HL-60 (cell line): ENCODE data around the gene TULP1.

Experiments
- DNase-seq, 2 experiments: peaks; one replicate each; pipeline ENCODE4 v3.0.0-alpha.2; 2010 to 2020; ENCODE audit warnings: low read depth in 1 of 2, low spot score in 1 of 2
- H3K27ac ChIP-seq: fragments of 250-450 bp; sonication (Bioruptor Pico); replicated peaks from 2 replicates; pipeline ENCODE4 v1.5.1; 2020; ENCODE audit warnings: mild to moderate bottlenecking, moderate library complexity
- H3K27me3 ChIP-seq: fragments of 250-450 bp; sonication (Bioruptor Pico); 2 replicates; pipeline ENCODE4 v1.5.1; 2021; ENCODE audit warnings: mild to moderate bottlenecking, moderate library complexity; ENCODE audit not compliant: insufficient read depth, poor library complexity, severe bottlenecking
- H3K4me3 ChIP-seq: replicated peaks from 2 replicates; pipeline ENCODE4 v1.5.1; 2011; ENCODE audit warnings: mild to moderate bottlenecking, control low read depth, low read length; ENCODE audit not compliant: insufficient read depth
- GABPA ChIP-seq: IDR thresholded peaks from 2 replicates; pipeline ENCODE4 v1.6.1; 2012; ENCODE audit warnings: low read depth
- POLR2AphosphoS5 ChIP-seq: IDR thresholded peaks from 2 replicates; pipeline ENCODE4 v1.6.1; 2012; ENCODE audit warnings: low read depth
- SPI1 ChIP-seq: IDR thresholded peaks from 2 replicates; pipeline ENCODE4 v1.6.1; 2012; ENCODE audit warnings: low read depth, mild to moderate bottlenecking, borderline replicate concordance
- TF ChIP-seq, protein P1 (sequence below): IDR thresholded peaks from 2 replicates; pipeline ENCODE4 v1.6.1; 2012; ENCODE audit warnings: low read depth; ENCODE audit not compliant: insufficient replicate concordance
- TF ChIP-seq, protein P2 (sequence below): IDR thresholded peaks from one replicate; pipeline ENCODE4 v1.5.1; 2011; ENCODE audit warnings: low read length, control low read depth, inconsistent platforms; ENCODE audit not compliant: insufficient read depth

The TULP1 gene

DNA sequence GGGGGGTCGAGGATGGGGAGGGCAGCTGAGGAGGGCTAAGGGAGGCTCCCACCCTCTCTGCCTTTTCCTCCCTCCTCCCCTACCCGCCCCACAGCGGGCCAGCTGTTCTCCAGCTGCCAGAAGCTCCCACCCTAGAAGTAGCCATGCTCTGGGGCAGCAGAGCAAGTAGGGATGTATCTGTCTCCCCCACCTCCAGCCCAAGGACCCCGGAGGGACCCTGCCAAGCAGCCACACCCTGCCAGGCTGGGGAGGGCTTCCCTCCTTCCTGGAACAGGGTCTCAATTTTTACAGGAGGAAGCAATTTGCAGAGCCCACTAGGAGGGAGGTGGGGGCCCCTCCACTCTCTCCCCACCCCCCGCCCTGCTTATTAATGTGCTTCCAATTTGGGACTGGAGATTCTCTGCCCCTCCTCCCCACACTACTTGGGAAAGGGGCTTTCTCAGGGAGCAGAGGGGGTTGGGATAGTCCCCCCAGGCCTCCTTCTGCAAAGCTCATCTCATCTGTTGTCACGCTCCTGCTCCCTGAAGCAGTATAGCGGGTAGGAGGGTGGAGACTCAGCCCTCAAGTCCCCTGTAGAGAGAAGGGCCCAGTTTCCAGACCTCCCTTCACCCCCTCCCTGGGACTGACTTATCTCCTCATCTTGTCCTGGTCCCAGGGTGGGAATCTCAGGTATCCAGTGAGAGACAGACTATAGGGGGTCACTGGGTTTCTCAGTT lies 20.3 kb downstream of the TULP1 start:
- TF ChIP-seq GABPA (no peak), POLR2AphosphoS5 (no peak), SPI1 (no peak)
- TF ChIP-seq, protein P1, sequence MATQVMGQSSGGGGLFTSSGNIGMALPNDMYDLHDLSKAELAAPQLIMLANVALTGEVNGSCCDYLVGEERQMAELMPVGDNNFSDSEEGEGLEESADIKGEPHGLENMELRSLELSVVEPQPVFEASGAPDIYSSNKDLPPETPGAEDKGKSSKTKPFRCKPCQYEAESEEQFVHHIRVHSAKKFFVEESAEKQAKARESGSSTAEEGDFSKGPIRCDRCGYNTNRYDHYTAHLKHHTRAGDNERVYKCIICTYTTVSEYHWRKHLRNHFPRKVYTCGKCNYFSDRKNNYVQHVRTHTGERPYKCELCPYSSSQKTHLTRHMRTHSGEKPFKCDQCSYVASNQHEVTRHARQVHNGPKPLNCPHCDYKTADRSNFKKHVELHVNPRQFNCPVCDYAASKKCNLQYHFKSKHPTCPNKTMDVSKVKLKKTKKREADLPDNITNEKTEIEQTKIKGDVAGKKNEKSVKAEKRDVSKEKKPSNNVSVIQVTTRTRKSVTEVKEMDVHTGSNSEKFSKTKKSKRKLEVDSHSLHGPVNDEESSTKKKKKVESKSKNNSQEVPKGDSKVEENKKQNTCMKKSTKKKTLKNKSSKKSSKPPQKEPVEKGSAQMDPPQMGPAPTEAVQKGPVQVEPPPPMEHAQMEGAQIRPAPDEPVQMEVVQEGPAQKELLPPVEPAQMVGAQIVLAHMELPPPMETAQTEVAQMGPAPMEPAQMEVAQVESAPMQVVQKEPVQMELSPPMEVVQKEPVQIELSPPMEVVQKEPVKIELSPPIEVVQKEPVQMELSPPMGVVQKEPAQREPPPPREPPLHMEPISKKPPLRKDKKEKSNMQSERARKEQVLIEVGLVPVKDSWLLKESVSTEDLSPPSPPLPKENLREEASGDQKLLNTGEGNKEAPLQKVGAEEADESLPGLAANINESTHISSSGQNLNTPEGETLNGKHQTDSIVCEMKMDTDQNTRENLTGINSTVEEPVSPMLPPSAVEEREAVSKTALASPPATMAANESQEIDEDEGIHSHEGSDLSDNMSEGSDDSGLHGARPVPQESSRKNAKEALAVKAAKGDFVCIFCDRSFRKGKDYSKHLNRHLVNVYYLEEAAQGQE, result no peak
- TF ChIP-seq, protein P2, sequence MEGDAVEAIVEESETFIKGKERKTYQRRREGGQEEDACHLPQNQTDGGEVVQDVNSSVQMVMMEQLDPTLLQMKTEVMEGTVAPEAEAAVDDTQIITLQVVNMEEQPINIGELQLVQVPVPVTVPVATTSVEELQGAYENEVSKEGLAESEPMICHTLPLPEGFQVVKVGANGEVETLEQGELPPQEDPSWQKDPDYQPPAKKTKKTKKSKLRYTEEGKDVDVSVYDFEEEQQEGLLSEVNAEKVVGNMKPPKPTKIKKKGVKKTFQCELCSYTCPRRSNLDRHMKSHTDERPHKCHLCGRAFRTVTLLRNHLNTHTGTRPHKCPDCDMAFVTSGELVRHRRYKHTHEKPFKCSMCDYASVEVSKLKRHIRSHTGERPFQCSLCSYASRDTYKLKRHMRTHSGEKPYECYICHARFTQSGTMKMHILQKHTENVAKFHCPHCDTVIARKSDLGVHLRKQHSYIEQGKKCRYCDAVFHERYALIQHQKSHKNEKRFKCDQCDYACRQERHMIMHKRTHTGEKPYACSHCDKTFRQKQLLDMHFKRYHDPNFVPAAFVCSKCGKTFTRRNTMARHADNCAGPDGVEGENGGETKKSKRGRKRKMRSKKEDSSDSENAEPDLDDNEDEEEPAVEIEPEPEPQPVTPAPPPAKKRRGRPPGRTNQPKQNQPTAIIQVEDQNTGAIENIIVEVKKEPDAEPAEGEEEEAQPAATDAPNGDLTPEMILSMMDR, result no peak
- Histone ChIP-seq H3K27me3 (no peaks in the 10 kb centered on the region), H3K27ac (no peak overlapping the region), H3K4me3 (no peak overlapping the region)
- DNase-seq, result no peak

DNA sequence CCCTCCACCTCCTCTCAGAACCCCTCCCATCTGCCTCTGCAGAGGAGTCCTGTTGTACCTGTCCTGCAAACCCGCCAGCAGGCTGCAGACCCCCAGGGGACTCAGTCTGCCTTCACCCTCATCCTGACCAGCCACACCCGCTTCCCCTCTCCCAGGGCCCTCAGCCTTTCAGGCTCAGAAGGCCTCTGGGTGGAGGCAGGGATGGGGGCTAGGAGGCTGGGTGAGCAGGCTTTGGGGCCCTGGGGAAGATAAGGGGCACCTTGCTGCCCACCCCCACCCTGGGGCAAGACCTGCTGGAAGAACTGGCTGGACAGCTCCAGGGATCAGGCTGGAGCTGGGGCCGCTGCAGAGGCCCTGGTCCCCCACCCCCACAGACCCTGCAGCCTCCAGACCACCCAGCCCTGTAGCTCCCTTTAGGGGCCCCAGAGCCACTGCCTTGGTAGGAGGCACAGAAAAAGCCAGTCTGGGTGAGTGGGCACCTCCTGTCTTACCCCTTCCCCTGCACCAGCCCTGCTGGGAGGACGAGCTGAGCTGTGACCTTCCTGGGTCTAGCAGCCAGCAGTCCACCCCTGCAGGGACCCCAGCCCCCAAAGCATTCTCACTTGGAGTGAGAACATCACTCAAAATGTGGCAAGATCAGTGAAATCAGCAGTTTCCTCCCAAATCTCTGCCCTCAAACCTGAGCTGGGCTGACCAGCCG lies 21.0 kb downstream of the TULP1 start:
- TF ChIP-seq, protein P1, result no peak
- TF ChIP-seq POLR2AphosphoS5 (no peak), GABPA (no peak), SPI1 (no peak)
- TF ChIP-seq, protein P2, result no peak
- Histone ChIP-seq H3K27me3 (no peaks in the 10 kb centered on the region), H3K27ac (no peak overlapping the region), H3K4me3 (no peak overlapping the region)
- DNase-seq, result no peak

DNA sequence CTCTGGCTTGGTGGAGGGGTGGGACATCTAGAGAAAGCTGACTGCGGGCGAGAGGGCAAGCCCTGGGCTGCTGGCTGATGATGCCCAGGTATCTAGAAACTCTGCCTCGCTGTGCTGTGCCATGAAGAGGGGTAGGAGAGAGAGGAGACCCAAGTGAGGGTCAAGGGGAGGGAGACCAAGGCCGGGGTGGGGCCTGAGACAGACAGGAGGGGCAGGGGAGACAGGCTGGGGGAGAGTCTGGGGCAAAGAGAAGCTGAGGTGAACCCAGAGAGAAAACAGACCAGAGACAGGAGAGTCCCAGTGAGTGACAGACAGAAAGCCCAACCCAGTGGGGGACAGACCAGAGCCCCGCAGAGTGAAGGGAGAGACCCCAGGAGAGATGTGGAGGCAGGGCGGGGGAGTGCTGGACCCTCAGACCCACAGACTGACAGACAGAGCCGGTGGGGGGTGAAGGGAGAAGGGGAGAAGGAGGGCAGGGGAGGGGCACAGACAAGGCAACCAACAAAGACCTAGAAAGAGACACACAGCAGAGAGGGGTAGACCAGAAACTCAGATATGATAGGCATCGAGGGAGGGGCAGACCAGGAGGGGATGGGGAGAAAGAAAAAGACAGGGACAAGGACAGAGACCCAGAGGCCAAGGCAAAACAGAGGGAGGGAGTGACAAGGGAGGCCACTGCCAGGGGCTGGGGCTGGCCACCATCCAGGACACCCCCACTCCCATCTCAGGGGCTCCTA lies 21.7 kb downstream of the TULP1 start:
- Histone ChIP-seq H3K27ac (no peak overlapping the region), H3K4me3 (no peak overlapping the region), H3K27me3 (no peaks in the 10 kb centered on the region)
- no peak for DNase-seq
- TF ChIP-seq, protein P2, result no peak
- TF ChIP-seq, protein P1, result no peak
- TF ChIP-seq POLR2AphosphoS5, result no peak
- TF ChIP-seq SPI1, result no peak
- TF ChIP-seq GABPA, result no peak
